Pancreas (tissue), 10 donors: ENCODE data around the gene C10orf95. TPM values are rescaled to one million over a fixed set of nuclear protein-coding genes. Genes with fewer than 3 reads are reported as not detected.

ENCODE experiments used
- ATAC-seq, 4 donors: fragments of 200-7000 bp; cut with Tn5 transposase; one replicate each; pipeline versions ENCODE4 v1.8.0 to v1.9.1; 2020; ENCODE audit warnings: mild to moderate bottlenecking in 4 of 4, moderate library complexity in 4 of 4
- DNase-seq, 6 donors: peaks; one replicate each; pipeline ENCODE4 v3.0.0-alpha.2; 2020
- FAIRE-seq: peaks from 2 replicates; lab custom pipeline; 2012; peaks lifted over from hg19 to GRCh38; lab: Jason Lieb, UNC
- H3K27ac ChIP-seq, 4 donors: fragments of 200-600 bp; sonication (generic); 1 replicate in 3 of 4; 2 replicates in 1 of 4; pipeline versions ENCODE4 v1.5.0 to v1.8.0; 2020
- H3K27me3 ChIP-seq, 4 donors: fragments of 200-600 bp; one replicate each; pipeline ENCODE4 v1.8.0; 2021
- H3K36me3 ChIP-seq, 3 donors: fragments of 200-600 bp; sonication (generic) in 1 of 3; one replicate each; pipeline versions ENCODE4 v1.5.0 to v1.8.0; 2020 to 2021
- H3K4me1 ChIP-seq, 3 donors: fragments of 200-600 bp; one replicate each; pipeline ENCODE4 v1.8.0; 2021
- H3K4me3 ChIP-seq, 4 donors: fragments of 200-600 bp; sonication (generic) in 2 of 4; one replicate each; pipeline versions ENCODE4 v1.5.0 to v1.8.0; 2020 to 2021
- H3K9me3 ChIP-seq, 4 donors: fragments of 200-600 bp; one replicate each; pipeline ENCODE4 v1.8.0; 2021
- WGBS, 2 donors: extraction: QIAGEN DNeasy Blood & Tissue Kit; methylation state at CpG; one replicate each; pipeline ENCODE4 v1.1.7; 2013; 5-methylcytosine and 5-hydroxymethylcytosine counted together
- intact Hi-C, 3 donors: fragments of 100-400 bp; cut with DNase I; formaldehyde crosslinking; loops; one replicate each; pipeline versions ENCODE4 v1.11.1 to v1.14.2; 2022
- polyA plus RNA-seq, 2 donors: library from polyadenylated mRNA; stranded (reverse); fragments of 200-250 nt; gene quantifications; one replicate each; pipeline ENCODE4 v1.2.3, GENCODE V29; 2013
- total RNA-seq, 6 donors: library from RNA; stranded (reverse); fragmentation: NEBNext Ultra II Directional in 4 of 6; extraction: Animal tissue kit (Norgen Biotek cat#: 25700) in 4 of 6; gene quantifications; one replicate each; pipeline versions ENCODE4 v1.2.1 to v1.2.4, GENCODE V29; 2021 to 2023
- TF ChIP-seq, protein P1 (sequence below), 4 donors: fragments of 200-600 bp; sonication (generic) in 3 of 4; IDR thresholded peaks; one replicate each; pipeline versions ENCODE4 v1.5.0 to v1.8.0; 2021; ENCODE audit warnings: antibody characterized with exemption in 4 of 4
- donor health status: healthy with polysubstance abuse.
- donor health status: DM: no; HTN: no; CAD: no; lungs with moderate emphysema.
- donor health status: DM: no; HTN: no; CAD: no.
- donor health status: control.
- donor health status: control.
- donor health status: Bipolar disorder and iron deficiency.
- donor health status: DM: yes; HTN: yes; CAD: no.
- donor health status: DM: no; HTN: no; CAD: no.
- donor health status: DM: no; HTN: no; CAD: no.
- donor health status: DM: yes; HTN: yes; CAD: no.

The C10orf95 gene
- total and polyA plus RNA-seq, 8 donors = 0.37 to 1.2 (median 0.46) TPM

DNA sequence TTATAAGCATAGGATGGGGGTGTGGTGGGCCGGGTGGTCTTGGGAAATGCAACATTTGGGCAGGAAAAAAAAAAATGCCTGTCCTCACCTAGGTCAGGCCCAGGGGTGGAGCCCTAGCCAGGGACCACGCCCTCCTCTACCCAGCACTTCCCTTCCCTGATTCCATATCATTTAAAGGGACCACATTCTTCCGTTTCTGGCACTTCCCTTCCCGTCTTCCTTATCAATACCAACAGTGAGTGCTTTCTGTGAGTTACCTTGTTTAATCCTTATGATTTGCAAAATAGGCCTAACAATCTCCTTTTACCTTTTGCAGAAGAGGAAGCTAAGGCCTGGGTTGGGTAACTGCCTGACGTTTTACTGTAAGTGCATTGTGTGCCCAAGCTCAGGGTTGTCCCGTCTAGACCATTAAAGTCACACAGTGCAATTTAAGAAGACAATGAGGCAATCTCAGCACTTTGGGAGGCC is 16.7 kb upstream of the C10orf95 start:
- peak in 3 of 6 donors; percentile 34 to 54 (median 44) for DNase-seq
- Histone ChIP-seq H3K9me3 (no peaks in the 10 kb centered on the region), H3K4me3 (no peak overlapping the region), H3K36me3 (no peaks in the 10 kb centered on the region), H3K27me3 (no peaks in the 10 kb centered on the region), H3K27ac (no peak overlapping the region), H3K4me1 (no peaks in the 10 kb centered on the region)
- WGBS, 2 donors = 22 to 43% methylated on average over 6 of the region's 6 CpGs
- TF ChIP-seq, protein P1, sequence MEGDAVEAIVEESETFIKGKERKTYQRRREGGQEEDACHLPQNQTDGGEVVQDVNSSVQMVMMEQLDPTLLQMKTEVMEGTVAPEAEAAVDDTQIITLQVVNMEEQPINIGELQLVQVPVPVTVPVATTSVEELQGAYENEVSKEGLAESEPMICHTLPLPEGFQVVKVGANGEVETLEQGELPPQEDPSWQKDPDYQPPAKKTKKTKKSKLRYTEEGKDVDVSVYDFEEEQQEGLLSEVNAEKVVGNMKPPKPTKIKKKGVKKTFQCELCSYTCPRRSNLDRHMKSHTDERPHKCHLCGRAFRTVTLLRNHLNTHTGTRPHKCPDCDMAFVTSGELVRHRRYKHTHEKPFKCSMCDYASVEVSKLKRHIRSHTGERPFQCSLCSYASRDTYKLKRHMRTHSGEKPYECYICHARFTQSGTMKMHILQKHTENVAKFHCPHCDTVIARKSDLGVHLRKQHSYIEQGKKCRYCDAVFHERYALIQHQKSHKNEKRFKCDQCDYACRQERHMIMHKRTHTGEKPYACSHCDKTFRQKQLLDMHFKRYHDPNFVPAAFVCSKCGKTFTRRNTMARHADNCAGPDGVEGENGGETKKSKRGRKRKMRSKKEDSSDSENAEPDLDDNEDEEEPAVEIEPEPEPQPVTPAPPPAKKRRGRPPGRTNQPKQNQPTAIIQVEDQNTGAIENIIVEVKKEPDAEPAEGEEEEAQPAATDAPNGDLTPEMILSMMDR (IDR thresholded peaks at IDR 0.05) = no peak
- no peak for FAIRE-seq
- intact Hi-C loops = no loop called here
- ATAC-seq = peak; percentile 49 to 66 (median 56)

DNA sequence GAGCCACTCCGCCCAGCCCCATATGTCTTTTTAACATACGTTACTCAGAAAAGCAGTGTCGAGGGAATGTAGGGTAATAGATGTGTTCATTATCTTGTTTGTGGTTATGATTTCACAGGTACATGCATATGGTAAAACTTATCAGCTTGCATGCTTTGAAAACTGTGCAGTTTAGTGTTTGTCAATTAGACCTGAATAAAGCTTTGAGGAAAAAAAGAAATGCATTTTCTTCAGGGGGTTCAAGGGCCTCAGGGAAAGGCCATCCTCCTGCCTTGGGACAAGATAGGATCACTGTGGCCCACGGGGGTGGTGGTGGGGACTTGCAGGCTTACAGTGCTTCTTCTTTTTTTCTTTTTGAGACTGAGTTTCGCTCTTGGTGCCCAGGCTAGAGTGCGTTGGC is 16.0 kb upstream of the C10orf95 start:
- Histone ChIP-seq H3K4me3 (no peak overlapping the region), H3K9me3 (no peaks in the 10 kb centered on the region), H3K4me1 (no peaks in the 10 kb centered on the region), H3K27ac (no peak overlapping the region), H3K27me3 (no peaks in the 10 kb centered on the region), H3K36me3 (no peaks in the 10 kb centered on the region)
- no peak for ATAC-seq
- intact Hi-C loops = no loop called here
- no peak for FAIRE-seq
- TF ChIP-seq, protein P1 (IDR thresholded peaks at IDR 0.05) = no peak
- WGBS, 2 donors = 68 to 85% methylated on average over 6 of the region's 6 CpGs
- peak in 1 of 6 donors; percentile 16 for DNase-seq

DNA sequence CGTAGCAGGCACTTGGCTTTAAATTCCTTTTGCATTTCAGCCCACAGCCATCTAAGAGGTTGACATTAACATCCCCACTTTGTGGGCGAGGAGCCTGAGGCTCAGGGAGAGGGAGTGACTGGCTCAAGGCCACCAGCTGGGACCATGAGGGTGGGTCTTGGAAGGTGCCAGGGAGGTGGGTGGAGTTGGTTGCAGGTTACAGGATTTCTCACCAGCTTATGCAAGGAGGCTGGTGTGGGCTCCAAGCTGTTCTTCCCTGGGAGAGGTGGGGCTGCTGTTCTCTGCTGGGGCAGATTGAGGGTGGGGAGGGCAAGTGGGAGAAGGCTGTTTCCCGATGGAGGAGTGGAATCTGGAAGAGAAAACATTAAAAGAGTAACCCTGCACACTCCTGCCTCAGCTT is 14.1 kb upstream of the C10orf95 start:
- TF ChIP-seq, protein P1 (IDR thresholded peaks at IDR 0.05) = no peak
- Histone ChIP-seq H3K36me3 (no peaks in the 10 kb centered on the region), H3K27ac (no peak overlapping the region), H3K9me3 (no peaks in the 10 kb centered on the region), H3K4me1 (no peaks in the 10 kb centered on the region), H3K4me3 (no peak overlapping the region), H3K27me3 (no peaks in the 10 kb centered on the region)
- ATAC-seq (no peak), DNase-seq (peak in 1 of 6 donors; percentile 25), FAIRE-seq (no peak)
- 53 to 61% methylated on average over 3 of the region's 3 CpGs for WGBS, 2 donors
- intact Hi-C loops = no loop called here

DNA sequence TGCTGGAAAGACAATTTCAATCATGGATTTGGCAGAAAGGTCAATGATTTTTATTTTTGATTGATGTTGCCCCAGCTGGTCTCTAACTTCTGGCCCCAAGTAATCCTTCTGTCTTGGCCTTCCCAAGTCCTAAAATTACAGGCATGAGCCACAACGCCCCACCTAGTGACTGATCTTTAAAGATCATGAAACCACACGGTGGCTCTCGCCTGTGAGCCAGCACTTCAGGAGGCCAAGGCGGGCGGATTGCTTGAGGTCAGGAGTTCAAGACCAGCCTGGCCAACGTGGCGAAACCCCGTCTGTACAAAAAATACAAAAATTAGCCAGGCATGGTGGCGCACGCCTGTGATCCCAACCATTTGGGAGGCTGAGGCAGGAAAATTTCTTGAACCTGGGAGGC is 12.6 kb upstream of the C10orf95 start:
- WGBS, 2 donors = 84 to 88% methylated on average over 10 of the region's 10 CpGs
- no peaks in the 10 kb centered on the region for H3K36me3 ChIP-seq

DNA sequence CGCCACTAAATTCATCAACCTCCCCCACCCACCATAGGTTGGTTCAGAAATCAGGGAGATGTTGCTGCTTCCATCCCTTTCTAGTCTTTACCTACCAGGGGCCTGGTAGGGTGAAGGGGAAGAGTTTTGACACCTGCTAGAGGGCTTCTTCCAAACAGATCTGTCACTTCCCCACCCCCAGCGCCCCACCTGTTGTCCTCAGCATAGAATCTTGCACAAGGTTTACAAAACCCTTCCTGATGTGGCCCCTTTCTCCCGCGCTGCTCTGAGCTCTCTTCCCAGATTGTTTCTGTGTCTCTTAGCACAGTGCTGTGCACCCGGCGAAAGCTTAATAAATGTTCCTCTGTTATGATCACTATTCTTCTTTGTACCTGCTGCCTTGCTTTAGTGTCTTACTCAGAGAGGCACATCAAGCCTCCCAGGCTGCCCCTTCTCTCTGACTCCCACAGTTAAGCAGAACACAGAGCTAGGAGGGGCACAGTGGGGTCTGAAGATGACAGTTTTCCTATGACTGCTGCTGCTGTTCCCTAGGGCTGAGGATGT is 11.2 kb upstream of the C10orf95 start:
- no peak for ATAC-seq

More for the DNA sequence above, 12.6 kb upstream of the C10orf95 start:
- H3K4me1 ChIP-seq = no peaks in the 10 kb centered on the region
- ATAC-seq = no peak
- intact Hi-C loops = no loop called here
- H3K9me3 ChIP-seq = no peaks in the 10 kb centered on the region
- no peak overlapping the region for H3K27ac ChIP-seq
- DNase-seq = no peak
- no peaks in the 10 kb centered on the region for H3K27me3 ChIP-seq
- TF ChIP-seq, protein P1 (IDR thresholded peaks at IDR 0.05) = no peak
- no peak for FAIRE-seq
- H3K4me3 ChIP-seq = no peak overlapping the region

More for the DNA sequence above, 11.2 kb upstream of the C10orf95 start:
- FAIRE-seq (no peak), DNase-seq (no peak)
- no peak overlapping the region for H3K27ac ChIP-seq
- H3K9me3 ChIP-seq = no peaks in the 10 kb centered on the region
- no peaks in the 10 kb centered on the region for H3K36me3 ChIP-seq
- no peaks in the 10 kb centered on the region for H3K4me1 ChIP-seq
- intact Hi-C loops = no loop called here
- no peaks in the 10 kb centered on the region for H3K27me3 ChIP-seq
- H3K4me3 ChIP-seq = no peak overlapping the region
- 72 to 77% methylated on average over 6 of the region's 6 CpGs for WGBS, 2 donors
- TF ChIP-seq, protein P1 (IDR thresholded peaks at IDR 0.05) = no peak
